HL-60/S4 treated with retinoic acid at 250 ng/mL for 4 days and 3 days (cell line): ENCODE results near the gene PCSK2.

Experiments used
- in situ Hi-C: fragments of 300-500 bp; cut with MboI; formaldehyde crosslinking; loops from 2 replicates; pipeline ENCODE4 v1.7.0; 2022; ENCODE audit warnings: low sequenced_read_pairs

Gene PCSK2

GRCh38 chr20:17469246-17470030 lies 242.6 kb downstream of the PCSK2 start:
- in situ Hi-C loops: no loop called here

GRCh38 chr20:17470521-17470920 lies 243.7 kb downstream of the PCSK2 start:
- in situ Hi-C loops: no loop called here

GRCh38 chr20:17470973-17471372 lies 244.1 kb downstream of the PCSK2 start:
- in situ Hi-C loops: no loop called here

- in situ Hi-C loops: no loop called here
Observed at GRCh38 chr20:17471606-17472187, 244.9 kb downstream of the PCSK2 start.

GRCh38 chr20:17473659-17474058 lies 246.8 kb downstream of the PCSK2 start:
- in situ Hi-C loops: no loop called here

- in situ Hi-C loops: no loop called here
Observed at GRCh38 chr20:17479063-17479657, 252.3 kb downstream of the PCSK2 start.

GRCh38 chr20:17480696-17481095 lies 253.9 kb downstream of the PCSK2 start:
- in situ Hi-C loops: no loop called here

- in situ Hi-C loops: no loop called here
Observed at GRCh38 chr20:17481661-17482060, 254.8 kb downstream of the PCSK2 start.

- in situ Hi-C loops: no loop called here
Observed at GRCh38 chr20:17482536-17482935, 255.7 kb downstream of the PCSK2 start.

- in situ Hi-C loops: no loop called here
Observed at GRCh38 chr20:17485017-17485416, 258.2 kb downstream of the PCSK2 start.

GRCh38 chr20:17488916-17489600 lies 262.2 kb downstream of the PCSK2 start:
- in situ Hi-C loops: no loop called here

- in situ Hi-C loops: no loop called here
Observed at GRCh38 chr20:17490501-17490900, 263.7 kb downstream of the PCSK2 start.

GRCh38 chr20:17491041-17491440 lies 264.2 kb downstream of the PCSK2 start:
- in situ Hi-C loops: no loop called here

GRCh38 chr20:17491488-17491887 lies 264.6 kb downstream of the PCSK2 start:
- in situ Hi-C loops: no loop called here

GRCh38 chr20:17493173-17493572 lies 266.3 kb downstream of the PCSK2 start:
- in situ Hi-C loops: no loop called here

- in situ Hi-C loops: no loop called here
Observed at GRCh38 chr20:17494201-17494600, 267.4 kb downstream of the PCSK2 start.

- in situ Hi-C loops: no loop called here
Observed at GRCh38 chr20:17495826-17496225, 269.0 kb downstream of the PCSK2 start.

GRCh38 chr20:17497821-17498580 lies 271.2 kb downstream of the PCSK2 start:
- in situ Hi-C loops: no loop called here

- in situ Hi-C loops: no loop called here
Observed at GRCh38 chr20:17498641-17499040, 271.8 kb downstream of the PCSK2 start.

GRCh38 chr20:17499041-17499440 lies 272.2 kb downstream of the PCSK2 start:
- in situ Hi-C loops: no loop called here

GRCh38 chr20:17500271-17500670 lies 273.4 kb downstream of the PCSK2 start:
- in situ Hi-C loops: loop anchor here (25.0 kb wide), 1 partner anchor 762 kb away; no protein-coding TSS in a partner anchor
